ENCODE results near the gene ST6GALNAC4.

- TF ChIP-seq, protein P1, sequence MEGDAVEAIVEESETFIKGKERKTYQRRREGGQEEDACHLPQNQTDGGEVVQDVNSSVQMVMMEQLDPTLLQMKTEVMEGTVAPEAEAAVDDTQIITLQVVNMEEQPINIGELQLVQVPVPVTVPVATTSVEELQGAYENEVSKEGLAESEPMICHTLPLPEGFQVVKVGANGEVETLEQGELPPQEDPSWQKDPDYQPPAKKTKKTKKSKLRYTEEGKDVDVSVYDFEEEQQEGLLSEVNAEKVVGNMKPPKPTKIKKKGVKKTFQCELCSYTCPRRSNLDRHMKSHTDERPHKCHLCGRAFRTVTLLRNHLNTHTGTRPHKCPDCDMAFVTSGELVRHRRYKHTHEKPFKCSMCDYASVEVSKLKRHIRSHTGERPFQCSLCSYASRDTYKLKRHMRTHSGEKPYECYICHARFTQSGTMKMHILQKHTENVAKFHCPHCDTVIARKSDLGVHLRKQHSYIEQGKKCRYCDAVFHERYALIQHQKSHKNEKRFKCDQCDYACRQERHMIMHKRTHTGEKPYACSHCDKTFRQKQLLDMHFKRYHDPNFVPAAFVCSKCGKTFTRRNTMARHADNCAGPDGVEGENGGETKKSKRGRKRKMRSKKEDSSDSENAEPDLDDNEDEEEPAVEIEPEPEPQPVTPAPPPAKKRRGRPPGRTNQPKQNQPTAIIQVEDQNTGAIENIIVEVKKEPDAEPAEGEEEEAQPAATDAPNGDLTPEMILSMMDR (tag by site-specific recombination; IDR thresholded peaks at IDR 0.05) = no peak
- TF ChIP-seq ATF2 (tag by site-specific recombination; IDR thresholded peaks at IDR 0.05; ENCODE audit: low read depth) (no peak), MYNN (tag by site-specific recombination; IDR thresholded peaks at IDR 0.05; ENCODE audit: borderline replicate concordance) (no peak), ZNF274 (IDR thresholded peaks at IDR 0.05; ENCODE audit: low read length) (no peak), ZNF274 (tag by site-specific recombination; IDR thresholded peaks at IDR 0.05; ENCODE audit: borderline replicate concordance) (no peak), SP2 (tag by site-specific recombination; IDR thresholded peaks at IDR 0.05) (no peak; the same call in 1 of the 2 replicates), ZNF398 (tag by site-specific recombination; IDR thresholded peaks at IDR 0.05) (no peak), ZNF350 (tag by site-specific recombination; IDR thresholded peaks at IDR 0.05) (no peak)
- TF ChIP-seq, protein P2, sequence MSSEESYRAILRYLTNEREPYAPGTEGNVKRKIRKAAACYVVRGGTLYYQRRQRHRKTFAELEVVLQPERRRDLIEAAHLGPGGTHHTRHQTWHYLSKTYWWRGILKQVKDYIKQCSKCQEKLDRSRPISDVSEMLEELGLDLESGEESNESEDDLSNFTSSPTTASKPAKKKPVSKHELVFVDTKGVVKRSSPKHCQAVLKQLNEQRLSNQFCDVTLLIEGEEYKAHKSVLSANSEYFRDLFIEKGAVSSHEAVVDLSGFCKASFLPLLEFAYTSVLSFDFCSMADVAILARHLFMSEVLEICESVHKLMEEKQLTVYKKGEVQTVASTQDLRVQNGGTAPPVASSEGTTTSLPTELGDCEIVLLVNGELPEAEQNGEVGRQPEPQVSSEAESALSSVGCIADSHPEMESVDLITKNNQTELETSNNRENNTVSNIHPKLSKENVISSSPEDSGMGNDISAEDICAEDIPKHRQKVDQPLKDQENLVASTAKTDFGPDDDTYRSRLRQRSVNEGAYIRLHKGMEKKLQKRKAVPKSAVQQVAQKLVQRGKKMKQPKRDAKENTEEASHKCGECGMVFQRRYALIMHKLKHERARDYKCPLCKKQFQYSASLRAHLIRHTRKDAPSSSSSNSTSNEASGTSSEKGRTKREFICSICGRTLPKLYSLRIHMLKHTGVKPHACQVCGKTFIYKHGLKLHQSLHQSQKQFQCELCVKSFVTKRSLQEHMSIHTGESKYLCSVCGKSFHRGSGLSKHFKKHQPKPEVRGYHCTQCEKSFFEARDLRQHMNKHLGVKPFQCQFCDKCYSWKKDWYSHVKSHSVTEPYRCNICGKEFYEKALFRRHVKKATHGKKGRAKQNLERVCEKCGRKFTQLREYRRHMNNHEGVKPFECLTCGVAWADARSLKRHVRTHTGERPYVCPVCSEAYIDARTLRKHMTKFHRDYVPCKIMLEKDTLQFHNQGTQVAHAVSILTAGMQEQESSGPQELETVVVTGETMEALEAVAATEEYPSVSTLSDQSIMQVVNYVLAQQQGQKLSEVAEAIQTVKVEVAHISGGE (tag by site-specific recombination; conservative IDR thresholded peaks at IDR 0.05; ENCODE audit: low read depth) = no peak
Observed at GRCh38 chr9:127935765-127936221, 19.0 kb upstream of the ST6GALNAC4 start.
